EL (cell line): ENCODE measurements around the gene ME3.
"Not testable (repeated sequence)": the region's sequence is repeated elsewhere in the genome, so short reads cannot be mapped to it uniquely, and the experiment has no call there.

ENCODE experiments used
- DNase-seq: peaks from one replicate; pipeline ENCODE4 v3.0.0-alpha.2; 2016

The ME3 gene

DNA sequence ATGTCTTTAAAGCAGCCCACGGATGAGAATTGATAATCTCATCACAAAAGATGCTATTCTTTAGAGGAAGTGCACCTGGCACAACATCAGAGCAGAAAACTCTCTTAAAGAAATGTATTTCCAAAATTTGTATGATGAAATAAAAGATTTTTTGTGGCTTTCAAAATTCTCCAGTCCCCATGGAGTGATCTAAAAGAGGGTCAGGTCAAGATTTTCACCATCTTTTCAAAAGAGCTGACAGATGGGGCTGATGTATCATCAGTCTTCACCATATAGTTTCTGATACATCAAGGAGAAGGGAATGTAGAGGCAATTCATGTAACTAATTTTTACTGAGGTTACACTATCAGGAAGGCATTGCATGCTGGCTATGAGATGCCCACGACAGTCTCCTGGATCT is 11.7 kb downstream of the ME3 start:
- no peak for DNase-seq

DNA sequence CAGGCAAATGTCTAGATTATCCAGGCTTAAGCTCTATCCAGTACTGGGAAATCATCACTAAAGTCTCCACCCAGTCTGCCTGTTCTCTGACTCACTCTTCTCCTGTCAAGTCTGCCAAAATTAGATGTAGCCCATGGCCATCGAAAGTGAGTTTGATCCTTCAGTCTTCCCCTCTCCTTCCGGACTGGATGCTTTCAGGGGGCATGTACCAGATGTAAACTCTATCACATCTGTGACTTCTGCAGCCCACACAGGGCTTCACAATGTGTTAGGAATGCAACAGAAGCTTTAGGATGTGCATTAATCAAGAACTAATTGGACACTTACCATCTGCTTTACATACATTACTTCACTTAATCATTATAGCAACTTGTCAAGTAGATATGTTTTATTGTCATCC is 12.3 kb downstream of the ME3 start:
- DNase-seq: peak; percentile 85

DNA sequence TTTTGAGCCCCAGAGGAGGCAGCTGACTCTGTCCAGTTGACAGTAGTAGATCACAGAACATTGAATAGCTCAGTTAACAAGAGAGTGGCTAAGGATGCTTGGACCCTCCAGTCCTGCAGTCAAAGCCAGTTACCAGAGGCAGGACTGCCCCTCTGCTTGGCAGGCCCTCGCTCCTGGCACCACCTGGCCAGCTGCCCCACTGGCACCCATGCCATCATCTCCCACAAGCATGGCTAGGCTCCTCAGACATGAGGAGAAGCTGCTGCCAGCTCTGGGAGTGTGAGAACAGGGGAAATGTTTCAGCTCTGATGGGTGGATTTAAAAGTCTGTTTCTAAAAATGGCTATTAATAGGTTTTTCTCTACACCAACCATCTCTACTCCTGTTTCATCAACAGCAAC is 13.9 kb downstream of the ME3 start:
- no peak for DNase-seq

DNA sequence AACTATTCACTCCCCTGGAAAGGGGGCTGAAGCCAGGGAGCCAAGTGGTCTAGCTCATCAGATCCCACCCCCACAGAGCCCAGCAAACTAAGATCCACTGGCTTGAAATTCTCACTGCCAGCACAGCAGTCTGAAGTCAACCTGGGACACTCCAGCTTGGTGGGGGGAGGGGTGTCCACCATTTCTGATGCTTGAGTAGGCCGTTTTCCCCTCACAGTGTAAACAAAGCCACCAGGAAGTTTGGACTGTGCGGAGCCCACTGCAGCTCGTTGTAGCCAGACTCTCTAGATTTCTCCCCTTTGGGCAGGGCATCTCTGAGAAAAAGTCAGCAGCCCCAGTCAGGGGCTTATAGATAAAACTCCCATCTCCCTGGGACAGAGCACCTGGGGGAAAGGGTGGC is 27.2 kb downstream of the ME3 start:
- not testable (repeated sequence) for DNase-seq

DNA sequence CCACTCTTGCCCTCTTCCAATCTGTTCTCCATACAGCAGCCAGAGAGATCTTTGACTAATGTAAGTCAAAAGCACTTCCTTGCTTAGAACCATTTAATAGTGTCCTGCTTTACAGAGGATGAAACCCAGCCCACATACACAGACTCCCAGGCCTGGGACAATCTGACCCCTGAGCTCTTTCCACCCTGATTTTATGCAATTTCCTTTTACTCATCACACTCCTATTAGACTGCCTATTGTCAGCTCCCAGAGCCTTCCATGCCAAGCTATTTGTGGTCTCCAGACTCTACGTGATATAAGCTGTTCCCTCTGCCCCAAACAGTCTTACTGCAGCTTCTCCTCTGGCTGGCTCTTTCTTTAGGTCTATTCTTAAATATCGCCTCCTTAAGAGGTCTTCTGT is 28.1 kb downstream of the ME3 start:
- peak; percentile 84 for DNase-seq

DNA sequence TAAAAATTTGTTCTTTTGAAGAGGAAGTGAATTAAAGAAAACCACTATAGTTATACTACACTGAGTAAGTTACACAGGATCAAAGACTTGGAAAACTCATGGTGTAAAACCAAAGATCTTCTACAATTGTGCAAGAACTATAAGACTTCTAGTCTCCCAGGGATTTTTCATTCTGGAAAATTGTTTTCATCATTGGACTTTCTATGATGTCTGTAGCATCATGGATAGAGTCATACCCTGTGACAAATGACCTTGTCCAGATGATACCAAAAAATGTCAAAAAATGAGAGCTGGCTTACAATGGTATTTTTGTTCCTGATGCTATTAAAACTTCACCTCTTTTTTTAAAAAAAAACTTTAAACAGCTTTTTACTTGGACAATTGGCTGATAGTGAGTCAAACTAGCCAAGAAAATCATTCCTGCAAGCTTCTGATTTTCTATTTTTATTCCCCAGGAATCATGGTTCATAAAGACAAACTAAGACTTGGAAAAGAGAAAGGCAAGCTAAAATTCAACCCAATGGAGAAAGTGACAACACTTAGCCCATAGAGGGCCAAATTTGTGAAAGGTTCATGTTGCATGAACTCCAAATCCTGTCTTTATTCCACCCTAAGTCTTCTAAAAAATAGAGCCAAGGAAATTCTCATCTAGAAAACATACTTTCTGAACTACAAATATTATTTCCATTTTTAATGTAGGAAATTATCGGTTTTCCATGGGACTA is 30.7 kb downstream of the ME3 start:
- no peak for DNase-seq

DNA sequence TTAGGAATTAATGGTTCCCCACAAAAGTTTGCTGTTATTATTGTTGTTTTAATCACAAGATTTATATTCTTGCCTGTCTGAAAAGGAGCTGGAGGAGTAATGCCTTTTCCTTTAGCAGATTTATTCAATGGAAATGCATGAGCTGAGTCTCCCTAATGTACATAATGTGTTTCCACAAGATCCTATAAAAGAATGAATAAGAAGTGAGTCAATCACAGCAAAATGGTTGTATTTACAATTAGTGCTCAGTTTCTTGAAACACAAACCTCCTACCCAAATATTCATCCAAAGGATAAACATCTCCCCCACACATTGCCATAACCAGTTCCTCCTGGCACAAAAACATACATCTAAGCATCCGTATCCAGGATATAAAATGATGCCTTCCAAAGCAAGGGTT is 33.3 kb downstream of the ME3 start:
- DNase-seq: peak; percentile 43

DNA sequence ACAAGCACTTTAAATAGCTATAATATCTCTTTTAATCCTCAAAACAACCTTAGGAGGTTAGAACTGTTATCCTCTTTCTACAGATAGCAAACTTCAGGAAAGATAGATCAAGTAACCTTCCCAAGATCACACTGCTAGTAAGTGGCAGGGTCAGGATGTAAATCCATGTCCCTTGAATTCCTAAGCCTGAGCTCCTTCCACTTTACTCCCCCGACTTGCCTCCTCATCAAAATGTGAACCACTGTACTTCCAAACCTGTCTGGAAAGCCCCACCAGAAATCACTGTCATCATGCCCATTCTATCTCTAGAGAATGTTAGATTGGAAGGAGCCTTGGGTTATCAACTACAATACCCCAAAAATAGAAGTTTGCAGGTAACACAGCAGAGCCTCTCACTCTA is 33.7 kb downstream of the ME3 start:
- no peak for DNase-seq

DNA sequence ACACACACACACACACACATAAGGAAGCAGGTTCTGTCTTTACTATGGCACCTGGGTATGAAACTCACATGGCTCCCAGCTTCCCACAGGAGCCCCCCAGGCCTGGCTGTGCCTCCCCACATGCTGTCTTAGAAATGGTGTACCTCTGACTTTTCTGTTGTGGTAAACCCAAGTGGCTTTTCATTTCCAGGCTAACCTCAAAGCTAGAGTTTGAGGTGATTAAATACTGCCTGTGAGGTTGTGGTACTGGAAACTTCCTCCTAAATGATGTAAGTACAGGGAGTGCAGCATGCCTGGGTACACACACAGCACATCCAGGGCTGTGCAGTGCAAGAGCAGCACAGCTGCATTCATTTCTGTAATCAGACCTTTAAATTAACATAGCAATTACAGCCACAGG is 34.4 kb downstream of the ME3 start:
- DNase-seq: peak; percentile 24

DNA sequence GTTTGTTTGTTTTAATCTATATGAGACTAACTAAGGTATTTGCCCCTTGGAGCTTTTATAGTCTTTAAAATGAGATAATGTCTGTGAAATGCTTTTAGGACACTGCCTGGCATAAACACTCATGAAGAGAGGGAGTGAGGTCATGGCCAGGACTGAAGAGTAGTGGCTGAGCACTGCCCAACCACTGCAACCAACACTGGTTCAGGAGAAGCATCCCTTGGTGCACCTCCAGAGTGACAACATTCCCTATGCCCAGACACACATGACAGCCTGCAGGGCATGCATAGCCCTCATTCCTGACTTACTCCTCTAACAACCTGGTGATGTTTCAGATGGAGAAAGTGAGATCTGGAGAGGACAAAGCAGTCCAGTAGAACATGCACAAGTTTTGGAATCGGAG is 36.1 kb downstream of the ME3 start:
- peak; percentile 67 for DNase-seq

DNA sequence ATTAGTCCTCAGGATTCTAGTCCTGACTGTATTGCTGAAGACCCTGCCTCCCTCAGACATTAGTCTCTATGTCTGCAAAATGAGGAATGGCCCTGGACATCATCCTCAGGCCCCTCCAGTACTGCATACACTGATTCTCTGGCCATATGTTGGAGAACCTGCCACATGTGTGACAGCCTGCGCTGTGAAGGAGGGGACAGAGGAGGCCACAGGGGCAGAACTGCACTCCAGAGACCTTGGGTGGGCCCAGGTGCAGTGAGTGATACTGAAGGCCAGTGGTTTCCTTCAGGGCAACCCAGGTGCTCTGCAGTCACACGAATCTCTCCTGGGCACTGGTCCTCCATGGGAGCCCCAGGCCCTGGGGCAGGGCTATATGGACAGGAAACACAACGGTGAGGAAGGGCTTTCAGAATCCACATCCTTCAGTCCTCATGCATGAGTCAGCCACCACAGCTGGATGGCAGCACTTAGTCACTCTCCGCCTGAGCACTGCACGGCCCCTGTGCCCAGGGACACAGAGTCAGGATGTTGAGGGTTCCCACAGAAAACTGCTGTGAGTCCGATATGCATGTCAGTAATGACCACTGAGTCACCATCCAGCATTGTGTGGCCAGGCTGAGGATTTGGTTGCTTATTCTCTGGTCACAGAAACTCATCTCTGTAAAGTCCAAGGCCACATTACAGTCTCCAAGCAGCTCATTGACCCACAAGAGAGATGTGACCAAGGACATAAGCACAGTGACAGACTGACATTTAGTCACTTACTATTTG is 39.7 kb downstream of the ME3 start:
- DNase-seq: peak; percentile 100

DNA sequence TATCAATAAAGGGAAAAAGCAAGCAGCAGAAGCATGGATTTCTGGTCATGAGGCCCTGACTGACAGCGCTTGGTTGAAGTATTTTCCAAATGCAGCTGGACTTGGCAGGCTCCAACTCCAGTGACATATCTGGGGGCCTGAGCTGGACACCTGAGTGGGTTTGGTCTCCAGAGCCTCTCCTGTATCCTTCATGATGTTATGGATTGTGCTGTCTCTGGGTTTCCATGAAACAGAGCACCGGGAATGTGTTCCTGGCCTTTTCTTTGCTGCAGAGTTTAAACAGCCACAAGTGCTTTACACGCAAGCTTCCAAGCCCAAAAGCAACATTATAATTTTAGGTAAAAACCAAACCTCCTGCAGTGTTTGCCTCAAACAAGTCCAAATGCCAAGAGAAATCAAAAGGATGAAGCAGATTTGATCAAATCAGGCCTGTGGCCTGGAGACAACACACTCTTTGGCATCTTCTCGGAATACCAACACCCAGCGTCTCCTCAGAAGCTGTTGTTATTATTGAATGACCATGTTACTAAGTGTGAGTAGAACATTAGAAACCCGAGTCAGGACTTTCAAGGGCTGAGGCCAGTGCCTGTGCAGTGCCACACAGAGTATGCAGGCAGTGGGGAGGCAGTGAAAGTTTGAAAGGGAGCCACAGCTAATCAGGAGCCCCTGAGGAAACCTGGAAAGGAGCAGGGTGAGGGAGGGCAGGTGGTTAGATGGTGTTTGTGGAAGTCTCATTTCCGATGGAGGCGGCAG is 42.0 kb downstream of the ME3 start:
- no peak for DNase-seq

DNA sequence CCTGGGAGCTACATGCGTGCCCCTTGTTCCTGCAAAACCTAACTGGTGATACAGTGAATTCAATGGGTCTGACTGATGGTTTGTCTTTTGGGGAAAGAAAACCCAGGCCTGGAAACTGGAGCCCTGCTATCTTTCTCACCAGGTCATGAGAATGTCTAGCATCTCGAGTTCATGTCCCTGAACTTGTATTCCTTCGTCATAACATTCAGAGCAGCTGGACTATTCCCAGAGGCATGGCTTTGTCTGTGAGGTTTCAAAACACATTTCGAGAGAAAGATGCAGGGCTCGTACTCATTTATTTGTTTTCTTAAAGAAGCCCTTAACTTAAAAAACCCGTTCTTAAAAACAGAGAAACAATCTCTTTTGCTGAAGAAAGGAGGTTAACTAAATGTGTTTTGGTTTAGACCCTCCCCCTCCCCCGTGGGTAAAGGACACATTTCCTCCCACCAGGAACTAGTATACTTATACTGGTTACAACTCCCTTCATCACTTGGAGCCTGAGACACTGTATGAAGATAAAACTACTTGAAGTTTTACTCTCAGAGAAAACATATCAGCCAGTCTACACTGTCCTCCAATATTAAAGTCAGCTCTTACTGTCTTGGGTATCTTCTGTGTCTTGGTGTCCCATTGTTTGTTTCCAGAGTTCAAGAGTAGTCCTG is 43.2 kb downstream of the ME3 start:
- no peak for DNase-seq

DNA sequence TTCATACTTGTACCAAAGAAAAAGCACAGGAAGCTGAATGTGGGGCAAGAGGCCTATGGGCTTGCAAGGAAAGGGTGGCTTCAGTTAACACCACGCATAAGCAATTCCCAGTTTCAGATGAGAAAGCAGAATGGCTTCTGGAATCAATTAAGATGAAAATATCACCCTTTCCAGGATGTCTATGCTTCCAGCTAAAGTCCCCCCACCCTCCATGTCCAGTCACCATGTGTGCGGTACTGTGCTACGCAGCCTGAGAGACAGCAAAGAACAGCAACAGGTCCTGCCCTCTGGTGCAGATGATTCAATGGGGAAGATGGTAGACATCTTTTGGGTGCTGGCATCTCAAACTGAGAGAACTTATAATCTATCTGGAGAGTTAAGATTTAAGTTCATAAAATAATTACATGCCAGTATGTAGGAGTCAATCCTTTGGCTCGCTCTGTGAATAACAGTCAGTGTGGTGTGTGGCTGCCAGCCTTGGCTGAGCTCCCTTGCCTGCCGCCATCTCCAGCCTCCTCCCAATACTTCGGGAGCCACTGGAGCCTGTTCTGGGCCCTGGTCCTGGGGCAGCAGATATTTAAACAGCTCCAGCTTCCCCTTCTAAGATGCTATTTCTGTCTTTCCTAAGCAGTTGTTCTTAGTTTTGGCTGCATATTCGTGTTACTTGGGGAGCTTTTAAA is 44.5 kb downstream of the ME3 start:
- DNase-seq: no peak

DNA sequence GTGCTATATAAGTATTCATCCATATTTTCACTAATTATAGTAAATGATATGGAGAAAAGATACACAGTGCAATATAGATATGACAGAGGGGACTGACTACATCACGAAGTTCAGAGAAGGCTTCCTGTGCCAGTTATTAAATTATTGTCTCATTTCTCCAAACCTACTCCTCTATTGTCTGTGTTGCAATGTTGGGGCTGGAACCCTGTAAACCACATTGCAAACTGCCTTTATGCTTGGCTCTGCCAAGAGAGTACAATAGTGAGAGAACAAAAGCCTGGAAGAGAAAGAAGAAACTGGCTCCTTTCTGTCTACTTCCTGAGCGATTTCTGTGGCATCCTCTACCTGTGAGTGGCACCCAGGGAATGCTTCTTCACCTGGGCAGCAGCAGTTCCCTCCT is 46.4 kb downstream of the ME3 start:
- no peak for DNase-seq

DNA sequence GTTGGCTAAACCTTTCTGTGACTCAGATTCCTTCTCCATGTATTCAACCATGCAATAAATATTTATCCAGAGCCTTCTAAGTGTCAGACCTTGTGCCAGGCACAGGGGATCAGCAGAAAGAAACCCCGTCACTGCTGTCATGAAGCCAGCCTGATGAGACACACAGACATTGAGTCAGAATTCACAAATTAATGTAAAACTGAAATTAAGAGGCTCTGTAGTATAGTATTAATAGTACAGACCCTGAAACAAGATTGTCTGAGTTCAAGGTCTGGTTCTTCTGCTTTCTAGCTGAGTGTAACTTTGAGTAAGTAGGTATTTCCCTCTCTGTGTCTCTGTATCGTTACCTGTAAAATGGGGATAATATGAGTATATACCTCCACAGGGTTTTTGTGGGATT is 46.9 kb downstream of the ME3 start:
- no peak for DNase-seq

DNA sequence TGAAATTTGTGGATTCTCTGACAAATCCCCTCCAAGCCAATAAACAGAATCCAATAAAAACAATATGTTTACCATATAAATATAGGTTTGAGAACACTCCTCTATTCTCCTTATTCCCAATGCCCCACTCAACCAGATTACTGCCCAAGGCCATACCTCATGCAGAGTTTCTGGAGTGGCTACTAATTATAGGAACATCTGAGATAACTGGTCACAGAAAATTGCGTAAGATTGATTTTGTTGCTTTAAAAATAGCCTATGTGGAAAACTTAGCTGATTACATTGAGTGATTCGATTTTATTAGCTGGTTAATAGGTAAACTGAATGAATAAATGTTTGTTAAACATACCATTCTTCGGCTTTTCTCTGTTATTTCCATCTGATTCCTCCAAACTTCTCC is 48.0 kb downstream of the ME3 start:
- DNase-seq: no peak

DNA sequence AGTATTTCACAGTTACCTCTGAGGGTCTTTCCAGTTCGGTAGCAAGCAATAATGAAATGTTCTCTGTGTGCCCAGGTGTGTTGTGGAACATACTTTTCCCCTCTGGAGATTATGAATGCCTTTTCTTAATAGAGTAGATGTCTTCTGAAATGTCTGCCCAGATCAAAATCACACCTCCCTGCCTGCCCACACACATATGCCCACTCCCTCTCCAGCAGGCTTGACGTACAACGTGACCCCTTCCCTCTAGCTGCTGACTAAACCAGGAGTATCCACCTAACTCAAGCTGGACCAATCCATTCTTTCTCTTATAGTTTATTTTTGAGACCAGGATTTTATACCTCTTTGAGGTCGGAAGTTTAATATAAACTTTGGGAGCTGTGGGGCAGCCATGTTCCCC is 48.7 kb downstream of the ME3 start:
- no peak for DNase-seq

DNA sequence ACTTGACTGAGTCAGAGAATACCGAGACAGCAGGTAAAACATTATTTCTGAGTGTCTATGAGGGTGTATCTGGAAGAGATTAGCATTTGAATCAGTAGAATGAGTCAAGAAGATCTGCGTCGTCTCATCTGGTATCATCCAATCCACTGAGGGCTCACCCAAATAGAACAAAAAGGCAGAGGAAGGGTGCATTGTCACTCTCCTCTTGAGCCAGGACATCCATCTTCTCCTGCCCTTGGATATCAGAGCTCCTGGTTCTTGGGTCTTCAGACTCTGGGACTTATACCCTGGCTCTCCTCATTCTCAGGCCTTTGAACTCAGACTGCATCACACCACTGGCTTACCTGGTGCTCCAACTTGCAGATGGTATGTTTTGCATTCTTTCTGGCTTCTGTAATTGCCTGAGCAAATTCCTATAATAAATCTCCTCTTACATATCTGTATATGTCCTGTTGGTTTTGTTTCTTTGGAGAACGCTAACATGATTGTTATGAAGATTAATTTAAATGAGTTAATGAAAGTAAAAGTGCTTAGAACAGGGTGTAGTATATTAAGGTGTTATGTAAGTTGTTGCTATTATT is 49.3 kb downstream of the ME3 start:
- no peak for DNase-seq

DNA sequence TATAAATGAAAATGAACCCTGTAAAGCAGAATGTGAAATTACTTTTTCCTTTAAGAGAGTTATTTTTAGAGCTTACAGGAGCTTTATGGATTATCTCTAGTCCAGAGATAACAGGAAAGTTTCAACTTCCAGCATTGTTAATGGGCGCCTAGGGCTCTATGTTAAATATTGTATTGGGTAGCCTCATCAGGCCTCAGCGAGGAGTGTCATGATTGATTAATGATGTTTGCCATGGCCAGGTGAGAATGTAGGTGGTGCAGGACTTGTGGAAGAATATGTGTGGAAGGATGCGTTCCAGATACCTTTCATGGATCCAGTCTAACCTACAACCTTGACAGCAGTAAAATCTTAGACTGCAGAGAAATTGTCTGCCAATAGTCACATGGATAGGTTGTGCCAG is 50.6 kb downstream of the ME3 start:
- DNase-seq: no peak

DNA sequence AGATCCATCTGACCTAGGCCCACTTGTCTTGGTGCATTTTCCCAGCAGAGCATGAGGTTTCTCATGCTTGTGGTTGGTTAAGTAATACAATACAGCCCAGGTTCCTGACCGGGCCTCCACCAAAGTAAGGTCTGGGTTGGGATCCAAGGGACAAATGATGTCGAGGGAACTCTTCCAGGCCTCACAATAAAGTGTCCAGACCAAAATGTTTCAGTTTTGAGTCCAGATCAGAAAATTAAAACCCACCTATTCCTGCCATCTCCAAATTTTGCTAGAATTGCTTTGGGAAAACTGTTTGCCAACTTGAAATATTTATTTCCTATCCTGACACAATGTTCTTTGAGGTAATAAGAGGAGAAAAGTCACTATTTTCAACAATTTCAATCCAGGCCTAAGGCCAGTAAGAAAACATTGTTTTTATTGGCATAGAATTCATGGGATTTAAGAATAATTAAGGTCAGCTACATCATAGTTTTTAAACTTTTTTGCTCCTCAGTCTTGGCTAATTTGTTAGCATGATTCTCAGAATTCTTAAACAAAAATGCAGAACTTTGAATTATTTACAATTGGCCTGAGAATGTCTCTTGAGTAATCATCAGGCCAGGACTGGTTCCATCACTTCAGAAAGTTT is 51.4 kb downstream of the ME3 start:
- DNase-seq: peak; percentile 21

DNA sequence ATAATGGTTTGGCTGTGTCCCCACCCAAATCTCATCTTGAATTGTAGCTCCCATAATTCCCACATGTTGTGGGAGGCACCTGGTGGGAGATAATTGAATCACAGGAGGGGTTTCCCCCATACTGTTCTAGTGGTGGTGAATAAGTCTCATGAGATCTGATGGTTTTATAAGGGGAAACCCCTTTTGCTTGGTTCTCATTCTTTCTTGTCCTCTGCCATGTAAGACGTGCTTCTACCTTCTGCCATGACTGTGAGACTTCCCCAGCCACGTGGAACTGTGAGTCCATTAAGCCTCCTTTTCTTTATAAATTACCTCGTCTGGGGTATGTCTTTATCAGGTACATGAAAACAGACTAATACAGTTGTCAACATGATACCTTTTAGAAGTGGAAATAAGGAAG is 53.0 kb downstream of the ME3 start:
- not testable (repeated sequence) for DNase-seq
